HG02970 (cell line): Measurements from ENCODE around the gene SYCP1.
"Not testable (repeated sequence)": the region's sequence is repeated elsewhere in the genome, so short reads cannot be mapped to it uniquely, and the experiment has no call there.

Experiments used
- ATAC-seq: cut with Tn5 transposase; IDR thresholded peaks from one replicate; pipeline ENCODE4 v1.9.1; 2021; ENCODE audit warnings: mild to moderate bottlenecking, moderate library complexity, moderate number of reproducible peaks; ENCODE audit not compliant: unreplicated experiment, low FRiP score

The SYCP1 gene

DNA sequence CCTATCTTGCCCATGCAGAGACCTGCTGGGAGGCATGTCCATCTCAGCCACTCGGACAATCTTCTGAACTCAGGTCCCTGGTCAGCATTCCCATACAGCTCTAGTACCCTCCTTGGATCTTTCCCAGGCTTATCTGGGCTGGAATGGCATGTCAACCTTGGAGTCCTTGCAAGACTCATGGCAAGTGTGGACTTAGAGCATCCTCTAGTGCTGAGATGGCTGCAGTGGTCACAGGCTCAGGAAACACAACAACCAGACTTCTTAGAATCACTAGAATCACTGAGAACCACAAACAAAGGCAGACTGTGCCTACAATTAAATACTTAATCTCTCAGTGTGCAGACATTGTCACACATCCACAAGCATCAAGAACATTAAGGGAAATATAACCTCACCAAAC, 101.9 kb downstream of the SYCP1 start:
- no peak for ATAC-seq

DNA sequence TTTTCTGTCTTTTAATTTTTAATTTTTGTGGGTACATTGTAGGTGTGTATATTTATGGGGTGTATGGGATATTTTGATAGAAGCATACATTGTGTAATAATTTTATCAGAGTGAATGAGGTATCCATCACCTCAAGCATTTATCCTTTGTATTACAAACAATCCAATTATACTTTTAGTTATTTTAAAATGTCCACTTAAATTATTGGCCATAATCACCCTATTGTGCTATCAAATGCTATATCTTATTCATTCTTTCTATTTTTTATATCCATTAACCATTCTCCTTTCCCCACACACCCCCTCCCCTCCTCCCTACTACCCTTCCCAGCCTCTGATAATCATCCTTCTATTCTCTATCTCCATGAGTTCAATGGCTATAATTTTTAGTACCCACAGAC, 104.8 kb downstream of the SYCP1 start:
- ATAC-seq = no peak

DNA sequence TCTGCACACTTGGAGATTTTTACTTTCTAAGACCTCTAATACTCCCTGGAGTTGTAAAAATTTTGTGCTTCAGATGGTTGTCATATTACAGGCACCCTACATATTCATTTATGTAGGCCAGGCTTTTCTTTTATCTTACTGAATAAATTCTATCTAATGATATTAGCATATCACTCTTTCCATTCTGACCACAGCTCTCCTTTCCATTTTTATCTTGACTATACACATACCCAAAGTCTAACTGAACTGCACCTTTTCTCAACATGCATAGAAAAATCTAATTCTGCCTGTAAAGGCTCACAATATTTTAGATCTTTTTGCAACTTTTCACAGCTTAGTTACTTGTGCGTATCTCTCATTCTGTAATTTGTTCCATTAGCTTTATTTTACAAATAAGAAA, 122.2 kb downstream of the SYCP1 start:
- no peak for ATAC-seq

DNA sequence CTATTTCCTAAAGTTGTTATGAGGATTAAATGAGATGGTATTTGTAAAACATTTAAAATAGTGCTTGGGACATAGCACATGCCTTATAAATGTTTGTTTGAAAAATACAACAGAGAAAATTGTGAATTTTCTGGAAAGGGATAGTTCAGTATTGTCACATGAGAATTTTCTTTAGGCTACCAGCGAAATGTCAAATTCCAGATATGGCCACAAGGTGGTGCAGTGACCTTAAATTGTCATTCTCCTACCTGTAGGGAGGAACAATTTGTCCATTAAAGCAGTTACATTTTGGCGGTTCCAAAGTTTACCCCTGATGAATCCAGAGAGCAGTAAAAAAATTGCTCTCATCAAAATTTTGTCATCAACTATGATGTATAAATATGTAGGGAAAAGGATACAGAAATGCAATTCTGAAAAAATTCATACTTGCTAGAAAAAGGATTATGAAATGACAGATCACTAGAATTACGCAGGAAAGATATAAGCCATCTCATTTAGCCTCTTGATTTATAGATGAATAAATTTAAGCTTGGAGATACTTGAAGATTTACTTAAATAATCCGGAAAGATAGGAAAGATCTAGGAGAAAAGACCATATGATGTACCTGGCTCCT, 124.7 kb downstream of the SYCP1 start:
- no peak for ATAC-seq

DNA sequence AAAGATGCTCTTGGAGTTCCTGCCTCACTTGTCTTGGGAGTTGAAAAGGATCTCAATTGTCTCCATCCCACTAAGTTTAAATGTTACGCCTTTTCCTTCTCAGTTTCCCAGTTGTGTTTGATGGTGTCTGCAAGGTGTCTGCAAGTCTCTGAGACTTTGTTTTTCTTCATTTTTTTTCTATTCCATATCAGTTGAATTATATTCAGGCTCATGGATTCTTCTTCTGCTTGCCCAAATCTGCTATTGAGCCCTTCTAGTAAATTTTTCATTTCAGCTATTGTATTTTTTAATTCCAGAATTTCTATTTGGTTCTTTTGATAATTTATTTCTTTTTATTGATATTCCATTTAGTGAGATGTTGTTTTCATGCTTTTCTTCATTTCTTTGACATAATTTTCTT, 127.6 kb downstream of the SYCP1 start:
- no peak for ATAC-seq

DNA sequence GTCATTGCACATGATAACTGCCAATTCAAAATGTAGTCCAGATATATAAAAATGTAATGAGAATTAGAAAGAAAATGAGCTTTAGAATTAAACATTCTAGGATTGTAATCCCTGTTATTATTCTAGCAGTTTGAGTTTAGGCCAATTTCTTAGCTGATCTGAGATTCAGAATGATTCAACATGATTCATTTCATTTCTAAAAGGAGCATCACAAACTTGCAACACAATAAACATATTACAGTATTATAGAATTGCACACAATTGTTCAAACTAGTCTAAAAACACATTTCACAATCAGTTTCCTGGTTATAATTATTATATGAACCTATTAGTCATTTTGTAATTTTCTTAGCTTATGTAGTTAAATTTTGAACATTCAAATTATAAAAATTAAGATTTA, 131.6 kb downstream of the SYCP1 start:
- ATAC-seq = no peak

DNA sequence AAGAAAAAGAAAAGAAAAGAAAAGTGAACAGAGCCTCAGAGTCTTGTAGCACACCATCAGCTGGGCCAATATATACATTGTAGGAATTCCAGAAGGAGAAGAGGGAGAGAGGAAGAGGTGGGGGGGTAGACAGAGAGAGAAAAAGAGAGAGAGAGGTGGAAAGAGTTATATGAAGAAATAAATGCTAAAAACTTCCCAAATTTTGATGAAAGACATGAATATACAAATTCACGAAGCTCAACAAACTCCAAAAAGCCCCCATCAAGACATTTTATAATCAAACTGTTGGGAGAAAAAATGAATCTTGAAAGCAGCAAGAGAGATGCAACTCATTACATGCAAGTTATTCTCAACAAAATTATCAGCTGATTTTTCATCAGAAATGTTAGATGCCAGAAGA, 133.4 kb downstream of the SYCP1 start:
- no peak for ATAC-seq

DNA sequence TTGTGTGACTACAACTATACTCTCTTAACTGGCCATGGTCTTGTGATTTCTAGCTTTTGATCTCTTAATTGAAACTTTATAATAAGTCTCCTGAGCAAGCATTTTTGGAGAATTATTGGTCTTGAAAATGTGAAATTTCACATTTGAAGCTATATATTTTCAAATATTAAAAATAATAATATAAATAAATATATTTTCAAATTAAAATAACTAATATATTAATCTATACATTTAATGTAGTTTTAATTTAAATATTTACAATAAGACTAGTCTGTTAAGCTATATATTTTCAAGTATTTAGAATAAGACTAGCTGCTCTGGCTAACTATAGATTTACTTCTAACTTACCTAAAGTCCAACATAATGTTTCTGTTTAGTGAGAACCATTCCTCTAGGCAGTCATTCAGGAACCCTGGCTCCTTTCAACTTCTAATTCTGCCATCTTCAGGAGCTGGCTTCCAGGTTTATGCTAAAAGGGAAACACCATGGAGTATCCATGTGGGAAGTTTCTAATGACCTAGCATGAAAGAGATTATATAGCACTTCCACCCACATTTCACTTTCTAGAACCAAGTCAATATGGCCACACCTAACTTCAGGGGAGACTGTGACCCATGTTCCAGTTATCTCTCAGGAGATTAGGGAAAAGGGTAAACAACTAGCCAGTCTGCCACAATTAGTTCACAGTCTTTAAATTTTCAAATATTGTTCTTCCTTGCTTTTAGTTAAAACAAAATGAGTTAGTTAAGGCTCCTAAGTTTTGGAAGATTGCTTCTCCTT, 143.0 kb downstream of the SYCP1 start:
- ATAC-seq = no peak

DNA sequence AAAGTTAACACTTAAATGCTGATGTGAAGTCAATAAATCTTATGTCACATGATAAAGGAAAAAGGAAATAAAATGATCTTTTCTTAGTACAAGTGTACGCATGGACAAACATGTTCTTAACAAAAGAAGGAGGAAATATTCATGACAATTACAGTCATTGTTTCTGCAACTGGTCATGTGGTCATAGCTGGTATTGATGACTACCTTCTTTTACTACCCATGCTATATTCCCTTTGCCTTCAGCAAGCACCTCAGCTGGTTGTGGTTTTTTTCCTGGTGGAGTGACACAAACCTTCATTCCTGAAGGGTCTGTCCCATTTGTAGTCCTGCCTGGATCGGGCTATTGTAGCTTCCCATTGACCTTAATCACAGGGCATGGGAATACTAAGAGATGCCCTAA, 151.5 kb downstream of the SYCP1 start:
- no peak for ATAC-seq

DNA sequence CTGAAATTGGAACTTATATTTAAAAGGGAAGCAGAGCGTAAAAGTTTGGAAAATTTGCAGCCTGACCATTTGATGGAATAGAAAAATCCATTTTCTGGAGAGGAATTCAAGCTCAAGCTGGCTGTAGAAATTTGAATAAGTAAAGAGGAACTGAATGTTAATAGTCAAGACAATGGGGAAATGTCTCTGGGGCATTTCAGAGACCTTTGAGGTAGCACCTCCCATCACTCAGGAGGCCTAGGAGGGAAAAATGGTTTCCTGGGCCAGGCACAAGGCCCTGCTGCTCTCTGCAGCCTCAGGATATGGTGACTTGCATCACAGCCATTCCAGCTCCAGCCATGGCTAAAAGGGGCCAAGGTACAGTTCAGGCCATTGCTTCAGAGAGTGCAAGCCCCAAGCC, 157.3 kb downstream of the SYCP1 start:
- no peak for ATAC-seq

DNA sequence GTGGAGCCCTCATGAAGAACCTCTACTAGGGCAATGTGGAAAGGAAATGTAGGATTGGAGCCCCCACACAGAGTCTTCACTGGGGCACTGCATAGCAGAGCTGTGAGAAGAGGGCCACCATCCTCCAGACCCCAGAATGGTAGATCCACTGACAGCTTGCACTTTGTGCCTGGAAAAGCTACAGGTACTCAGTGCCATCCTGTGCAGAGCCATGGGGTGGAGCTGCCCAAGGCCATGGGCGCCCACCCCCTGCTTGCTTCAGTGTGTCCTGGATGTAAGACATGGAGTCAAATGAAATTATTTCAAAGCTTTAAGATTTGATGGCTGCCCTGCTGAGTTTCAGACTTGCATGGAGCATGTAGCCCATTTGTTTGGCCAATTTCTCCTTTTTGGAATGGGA, 157.8 kb downstream of the SYCP1 start:
- no peak for ATAC-seq

DNA sequence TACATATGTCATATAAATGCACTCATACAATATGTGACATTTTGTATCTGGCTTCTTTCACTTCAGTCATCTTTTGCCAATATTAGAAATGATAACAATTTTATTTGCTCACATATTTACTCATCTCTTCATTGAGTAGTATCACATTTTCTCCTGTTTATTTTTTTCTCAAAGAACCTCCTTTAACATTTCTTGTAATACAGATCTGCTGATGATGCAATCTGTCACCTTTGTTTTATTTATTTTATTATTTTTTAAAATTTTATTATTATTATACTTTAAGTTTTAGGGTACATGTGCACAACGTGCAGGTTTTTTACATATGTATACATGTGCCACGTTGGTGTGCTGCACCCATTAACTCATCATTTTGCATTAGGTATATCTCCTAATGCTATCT, 159.1 kb downstream of the SYCP1 start:
- ATAC-seq = no peak

DNA sequence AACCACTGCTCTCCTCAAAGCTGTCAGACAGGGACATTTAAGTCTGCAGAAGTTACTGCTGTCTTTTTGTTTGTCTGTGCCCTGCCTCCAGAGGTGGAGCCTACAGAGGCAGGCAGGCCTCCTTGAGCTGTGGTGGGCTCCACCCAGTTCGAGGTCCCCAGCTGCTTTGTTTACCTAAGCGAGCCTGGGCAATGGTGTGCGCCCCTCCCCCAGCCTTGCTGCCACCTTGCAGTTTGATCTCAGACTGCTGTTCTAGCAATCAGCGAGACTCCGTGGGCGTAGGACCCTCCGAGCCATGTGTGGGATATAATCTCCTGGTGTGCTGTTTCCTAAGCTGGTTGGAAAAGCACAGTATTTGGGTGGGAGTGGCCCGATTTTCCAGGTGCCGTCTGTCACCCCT, 164.9 kb downstream of the SYCP1 start:
- ATAC-seq = not testable (repeated sequence)

DNA sequence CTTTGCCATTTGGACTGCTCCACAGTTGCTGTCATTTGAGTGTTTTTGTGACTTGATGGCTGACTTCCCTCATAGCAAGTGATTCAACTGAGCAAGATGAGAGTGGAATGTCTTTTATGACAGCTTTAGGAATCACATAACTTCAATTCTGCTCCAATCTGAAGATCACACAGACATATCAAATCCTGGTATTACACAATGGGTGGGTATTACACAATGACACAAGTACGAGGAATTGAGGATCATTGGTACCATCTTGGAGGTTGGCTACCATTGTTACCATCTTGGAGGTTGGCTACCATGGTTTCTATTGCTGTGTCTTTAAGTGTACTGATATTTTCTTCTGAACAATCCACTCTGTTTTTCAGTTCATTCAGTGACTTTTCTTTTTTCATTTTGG, 166.5 kb downstream of the SYCP1 start:
- ATAC-seq = no peak

DNA sequence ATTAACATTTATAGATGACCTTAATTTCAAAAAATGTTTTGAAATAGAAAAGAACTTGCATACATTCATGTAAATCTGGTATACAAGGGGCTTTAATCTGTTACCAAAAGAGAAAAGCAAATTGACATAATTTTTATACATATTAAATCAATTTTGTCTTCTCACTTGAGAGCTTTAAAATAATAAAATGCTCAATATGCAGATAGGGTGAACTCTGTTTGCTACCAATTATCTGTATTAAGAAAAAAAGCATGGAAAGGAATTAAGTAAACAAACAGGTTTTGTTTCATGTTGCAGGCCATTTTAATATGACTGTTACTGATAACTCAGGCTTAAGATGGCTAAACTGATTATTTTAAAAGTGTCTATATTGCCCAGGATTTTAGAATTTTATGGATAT, 168.9 kb downstream of the SYCP1 start:
- no peak for ATAC-seq

DNA sequence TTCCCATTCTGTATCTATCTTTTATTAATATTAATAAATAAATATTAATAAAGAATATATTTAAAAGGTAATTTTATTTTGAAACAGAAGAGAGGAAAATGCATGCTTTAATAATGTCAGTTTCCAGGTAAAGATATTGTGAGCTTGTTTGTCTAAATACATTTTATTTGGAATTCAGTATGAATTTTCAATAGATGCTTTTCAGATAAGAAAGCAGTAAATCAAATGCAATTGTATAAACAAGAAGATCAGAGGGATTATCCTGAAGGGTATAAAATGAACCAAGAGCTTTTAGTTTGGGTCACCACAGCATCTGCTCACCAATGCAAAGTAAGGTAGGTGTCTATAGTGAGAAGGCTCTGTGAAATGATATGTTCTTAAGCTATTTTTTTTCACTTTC, 174.9 kb downstream of the SYCP1 start, which contains the start of gene TSHB:
Gene TSHB, plus strand, starts transcription at position 301 of the 400 bp plus-strand sequence. CDS start 3,537 bp downstream, outside the sequence.
- no peak for ATAC-seq

DNA sequence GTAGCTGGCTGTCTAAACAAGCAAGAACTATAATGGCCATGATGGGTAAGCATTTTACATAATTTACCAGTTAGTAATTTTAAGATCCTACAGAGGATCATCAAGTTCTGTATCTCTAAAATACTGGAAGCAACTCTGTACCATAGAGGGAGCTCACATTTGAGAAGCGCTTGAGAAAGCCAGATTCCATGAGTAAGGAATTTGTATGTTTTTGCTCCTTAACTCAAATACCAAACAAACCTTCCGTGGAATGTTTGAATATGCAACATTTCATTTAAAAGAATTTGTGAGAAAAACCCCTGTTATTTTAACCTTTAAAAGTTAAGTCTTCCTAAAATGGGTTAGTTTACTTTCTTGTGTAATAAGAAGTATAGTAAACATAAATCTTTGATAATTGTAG, 176.9 kb downstream of the SYCP1 start:
- ATAC-seq = no peak

DNA sequence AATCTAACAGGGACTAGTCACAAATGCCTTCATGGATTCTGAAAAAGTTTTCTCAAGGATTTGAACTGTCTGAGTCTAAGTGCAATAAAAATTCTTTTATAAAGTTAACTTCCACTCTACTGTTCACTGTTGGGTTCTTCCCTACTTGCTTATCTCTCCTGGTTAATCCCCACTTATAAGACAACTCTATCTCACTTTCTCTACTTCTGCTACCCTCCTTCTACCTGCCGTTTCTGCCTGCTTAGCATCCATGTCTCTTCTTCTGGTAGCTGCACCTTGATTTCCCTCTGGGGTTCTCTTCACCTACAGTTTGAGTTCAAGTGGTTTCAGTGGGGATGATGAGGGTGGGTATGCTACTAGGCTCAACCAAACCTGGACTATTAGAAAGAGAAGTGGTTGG, 181.0 kb downstream of the SYCP1 start:
- no peak for ATAC-seq

DNA sequence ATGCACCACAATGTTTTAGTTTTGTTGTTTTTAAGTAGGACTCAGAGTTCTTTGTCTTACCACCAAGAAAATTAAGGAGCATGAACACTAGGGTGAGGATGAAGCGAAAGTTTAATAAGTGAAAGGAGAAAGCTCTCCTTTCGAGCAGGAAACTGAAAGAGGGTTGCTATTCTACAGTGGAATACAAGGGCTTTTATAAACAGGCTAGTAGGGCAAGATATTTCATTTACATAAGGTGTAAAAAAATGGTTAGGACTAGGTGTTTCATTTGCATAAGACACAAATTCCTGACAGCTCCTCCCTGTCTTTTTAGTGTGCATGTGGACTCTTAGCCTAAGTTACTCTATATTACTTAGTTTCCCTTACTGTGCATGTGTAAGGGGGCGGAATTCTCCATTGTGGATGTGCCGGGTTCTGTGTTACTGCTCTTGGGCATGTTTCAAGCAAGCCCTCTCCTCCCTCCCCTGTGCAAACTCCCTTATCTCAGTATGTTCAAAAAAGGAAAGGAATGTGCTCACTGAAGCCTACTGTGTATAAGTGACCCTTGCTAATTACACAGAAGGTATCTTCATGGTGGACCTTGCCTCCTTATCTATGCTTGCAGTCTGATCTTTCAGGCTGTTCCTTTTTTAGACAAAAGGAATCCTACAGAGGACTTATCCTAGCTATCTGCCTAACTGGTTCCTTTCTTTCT, 182.3 kb downstream of the SYCP1 start:
- ATAC-seq = no peak

DNA sequence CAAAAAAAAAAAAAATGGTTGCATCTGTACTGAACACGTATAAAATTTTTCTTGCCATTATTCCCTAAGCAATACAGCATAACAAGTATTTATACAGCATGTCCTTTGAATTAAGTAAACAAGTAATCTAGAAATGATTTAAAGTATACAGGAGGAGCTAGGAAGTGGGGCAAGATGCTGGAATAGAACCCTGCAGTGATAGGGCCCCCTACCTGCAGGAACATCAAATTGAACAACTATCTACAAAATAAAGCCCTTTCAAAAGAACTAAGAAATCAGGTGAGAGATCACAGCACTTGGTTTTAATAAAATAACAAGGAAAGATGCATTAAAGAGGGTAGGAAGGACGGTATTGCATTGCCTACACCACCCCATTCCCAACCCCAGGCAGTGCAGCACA, 185.8 kb downstream of the SYCP1 start:
- no peak for ATAC-seq

DNA sequence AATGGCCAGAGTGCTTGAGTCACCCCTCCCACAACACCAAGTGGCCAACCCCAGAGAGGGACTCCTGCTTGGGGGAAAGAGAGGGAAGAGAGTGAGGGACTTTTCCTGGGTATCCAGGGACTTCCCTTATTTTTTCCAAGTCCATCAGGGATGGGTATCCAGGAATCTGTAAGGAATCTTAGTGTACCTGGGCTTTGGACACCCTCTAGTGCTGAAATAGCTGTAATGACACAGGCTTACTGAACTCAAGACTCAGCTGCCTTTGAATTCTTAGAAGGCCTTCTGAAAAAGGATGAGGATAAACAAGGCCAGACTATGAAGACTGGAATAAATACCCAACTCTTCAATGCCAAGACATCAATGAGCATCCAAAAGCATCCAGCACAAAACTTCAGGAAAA, 187.0 kb downstream of the SYCP1 start:
- ATAC-seq = no peak
